Lower leg skin (tissue), 4 donors: ENCODE data around the gene SPINK6. TPM values are rescaled to one million over a fixed set of nuclear protein-coding genes. Genes with fewer than 3 reads are reported as not detected.

Experiments
- DNase-seq, 2 donors: peaks; one replicate each; pipeline ENCODE4 v3.0.0-alpha.2; 2019; ENCODE audit warnings: low spot score in 2 of 2
- H3K4me3 ChIP-seq: fragments of 200-600 bp; sonication (generic); 2 replicates; pipeline ENCODE4 v1.5.1; 2017; ENCODE audit warnings: mild to moderate bottlenecking, low read depth; ENCODE audit not compliant: poor library complexity, severe bottlenecking
- POLR2A ChIP-seq, 2 donors: fragments of 450-650 bp; IDR thresholded peaks; one replicate each; pipeline ENCODE4 v1.6.1; 2016 to 2017; ENCODE audit warnings: antibody characterized with exemption in 2 of 2, mild to moderate bottlenecking in 1 of 2, moderate library complexity in 1 of 2
- WGBS, 2 donors: methylation state at CpG; one replicate each; pipeline ENCODE4 v1.1.5; 2018; 5-methylcytosine and 5-hydroxymethylcytosine counted together
- intact Hi-C: fragments of 100-400 bp; cut with DNase I; formaldehyde crosslinking; loops from one replicate; pipeline ENCODE4 v1.15.0; 2023; ENCODE audit warnings: low total_unique reads
- total RNA-seq, 4 donors: library from RNA; depleted of rRNA; stranded (reverse); fragments of >200 nt; gene quantifications; one replicate each; pipeline ENCODE4 v1.1.0, GENCODE V29; 2016
- TF ChIP-seq, protein P1 (sequence below), 3 donors: fragments of 450-650 bp; IDR thresholded peaks; one replicate each; pipeline ENCODE4 v1.5.1; 2016; ENCODE audit warnings: antibody characterized with exemption in 3 of 3, mild to moderate bottlenecking in 3 of 3, moderate library complexity in 2 of 3

The SPINK6 gene
- total RNA-seq, 4 donors from 2014 or later: 0.59 TPM; not detected in 3

DNA sequence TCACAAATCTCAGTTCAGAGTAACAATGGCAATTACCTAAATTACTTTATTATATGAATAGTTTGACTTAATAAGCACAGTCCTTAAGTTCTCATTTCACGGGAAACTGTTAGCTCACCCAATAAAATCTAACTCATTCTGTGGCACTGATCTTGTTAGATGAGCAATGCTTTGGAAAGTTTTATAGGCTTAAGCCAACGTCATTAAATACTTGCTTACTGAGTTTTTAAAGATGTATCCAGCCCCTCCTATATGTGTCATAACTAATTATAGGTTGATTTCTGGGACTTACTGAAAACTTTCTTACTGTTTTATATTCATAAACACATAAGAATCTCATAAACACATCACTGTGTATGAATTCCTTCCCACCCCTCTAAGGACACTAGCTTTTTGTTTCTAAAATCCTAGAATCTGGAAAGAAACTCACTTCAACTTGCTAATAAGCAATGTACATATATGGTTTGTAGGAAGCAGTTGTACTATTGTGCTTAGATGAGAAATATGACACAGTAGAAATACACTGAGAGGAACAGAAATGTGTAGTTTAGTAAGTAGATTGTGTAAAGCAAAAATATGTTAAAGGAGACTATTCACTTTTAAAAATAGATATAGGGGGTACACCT is 21.4 kb downstream of the SPINK6 start:
- H3K4me3 ChIP-seq: no peak overlapping the region
- TF ChIP-seq, protein P1, sequence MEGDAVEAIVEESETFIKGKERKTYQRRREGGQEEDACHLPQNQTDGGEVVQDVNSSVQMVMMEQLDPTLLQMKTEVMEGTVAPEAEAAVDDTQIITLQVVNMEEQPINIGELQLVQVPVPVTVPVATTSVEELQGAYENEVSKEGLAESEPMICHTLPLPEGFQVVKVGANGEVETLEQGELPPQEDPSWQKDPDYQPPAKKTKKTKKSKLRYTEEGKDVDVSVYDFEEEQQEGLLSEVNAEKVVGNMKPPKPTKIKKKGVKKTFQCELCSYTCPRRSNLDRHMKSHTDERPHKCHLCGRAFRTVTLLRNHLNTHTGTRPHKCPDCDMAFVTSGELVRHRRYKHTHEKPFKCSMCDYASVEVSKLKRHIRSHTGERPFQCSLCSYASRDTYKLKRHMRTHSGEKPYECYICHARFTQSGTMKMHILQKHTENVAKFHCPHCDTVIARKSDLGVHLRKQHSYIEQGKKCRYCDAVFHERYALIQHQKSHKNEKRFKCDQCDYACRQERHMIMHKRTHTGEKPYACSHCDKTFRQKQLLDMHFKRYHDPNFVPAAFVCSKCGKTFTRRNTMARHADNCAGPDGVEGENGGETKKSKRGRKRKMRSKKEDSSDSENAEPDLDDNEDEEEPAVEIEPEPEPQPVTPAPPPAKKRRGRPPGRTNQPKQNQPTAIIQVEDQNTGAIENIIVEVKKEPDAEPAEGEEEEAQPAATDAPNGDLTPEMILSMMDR (IDR thresholded peaks at IDR 0.05): no peak
- TF ChIP-seq POLR2A (IDR thresholded peaks at IDR 0.05): no peak
- no peak for DNase-seq
- intact Hi-C loops: no loop called here
- 24 to 31% methylated on average over 2 of the region's 2 CpGs for WGBS, 2 donors

DNA sequence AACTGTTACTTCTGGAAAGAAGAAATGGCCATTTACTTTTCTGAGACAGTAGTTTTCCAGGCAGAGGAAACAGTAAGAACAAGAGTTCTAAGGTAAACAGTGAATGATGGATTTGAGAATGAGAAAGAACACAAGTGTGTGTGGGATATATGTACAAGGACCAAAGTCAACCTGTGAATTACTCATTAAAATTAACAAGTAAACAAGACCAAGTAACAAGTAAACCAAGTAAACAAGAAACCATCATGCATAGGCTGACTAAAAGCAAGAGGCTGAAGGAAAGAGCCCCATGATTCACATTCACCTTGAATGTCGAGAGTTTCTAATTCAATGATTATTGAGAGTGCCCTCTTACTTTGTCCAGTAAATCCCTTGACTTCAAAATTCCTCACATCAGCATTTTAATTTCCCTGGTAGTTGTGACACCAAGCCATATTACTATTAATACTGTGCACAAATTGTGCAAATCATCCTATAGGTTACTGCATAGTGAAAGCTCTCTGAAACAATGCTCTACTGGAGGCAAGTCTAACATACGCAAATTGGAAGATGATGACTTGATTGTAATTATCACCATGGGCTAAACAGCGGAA is 25.6 kb downstream of the SPINK6 start:
- WGBS, 2 donors: 89 to 90% methylated on average over 3 of the region's 3 CpGs
- intact Hi-C loops: no loop called here

GRCh38 chr5:148229840-148230239 is 27.0 kb downstream of the SPINK6 start:
- no peak for DNase-seq
- H3K4me3 ChIP-seq: no peak overlapping the region
- TF ChIP-seq, protein P1 (IDR thresholded peaks at IDR 0.05): no peak
- no peak for TF ChIP-seq POLR2A (IDR thresholded peaks at IDR 0.05)
- intact Hi-C loops: no loop called here

More for the DNA sequence above, 25.6 kb downstream of the SPINK6 start:
- H3K4me3 ChIP-seq: no peak overlapping the region
- TF ChIP-seq, protein P1 (IDR thresholded peaks at IDR 0.05): no peak
- TF ChIP-seq POLR2A (IDR thresholded peaks at IDR 0.05): no peak
- no peak for DNase-seq

GRCh38 chr5:148230240-148230639 is 27.4 kb downstream of the SPINK6 start:
- TF ChIP-seq POLR2A (IDR thresholded peaks at IDR 0.05): no peak
- TF ChIP-seq, protein P1 (IDR thresholded peaks at IDR 0.05): no peak
- intact Hi-C loops: no loop called here
- no peak overlapping the region for H3K4me3 ChIP-seq
- 92 to 93% methylated on average over 7 of the region's 7 CpGs for WGBS, 2 donors
- no peak for DNase-seq

DNA sequence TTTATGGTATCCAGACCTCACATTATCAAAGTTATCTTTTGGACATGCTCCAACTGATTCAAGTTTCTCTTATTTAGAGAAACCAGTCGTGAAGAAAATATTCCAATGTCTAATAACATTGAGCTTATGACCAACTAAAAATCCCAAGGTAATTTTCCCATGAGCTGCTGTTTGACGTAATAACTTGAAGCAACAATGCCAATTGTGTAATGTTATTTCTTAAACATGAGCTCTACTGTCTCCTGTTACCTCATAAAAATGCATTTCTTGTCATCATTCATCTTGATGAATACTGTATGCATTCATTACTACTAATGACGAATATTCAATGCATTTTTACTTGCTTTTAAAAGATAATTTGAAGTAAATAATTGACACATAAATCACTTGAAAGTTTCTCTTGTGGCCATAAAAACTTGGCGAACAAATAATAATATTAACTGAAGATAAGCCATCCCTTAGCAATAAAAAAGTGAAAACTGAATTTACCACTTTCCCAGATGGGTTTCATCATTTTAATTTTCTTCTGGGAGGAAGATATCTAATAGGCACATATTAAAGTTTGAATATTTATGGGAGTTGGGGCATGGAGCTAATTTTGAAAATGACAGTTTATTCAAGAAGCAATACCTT is 35.1 kb downstream of the SPINK6 start:
- intact Hi-C loops: no loop called here
- 16 to 20% methylated on average over 4 of the region's 4 CpGs for WGBS, 2 donors
- H3K4me3 ChIP-seq: no peak overlapping the region
- TF ChIP-seq, protein P1 (IDR thresholded peaks at IDR 0.05): no peak
- no peak for TF ChIP-seq POLR2A (IDR thresholded peaks at IDR 0.05)
- no peak for DNase-seq
